HTERT RPE-1 (cell line): ENCODE measurements around the gene PPP1R13B.
"Not testable (repeated sequence)": the region's sequence is repeated elsewhere in the genome, so short reads cannot be mapped to it uniquely, and the experiment has no call there.

Source experiments
- in situ Hi-C: fragments of 300-500 bp; cut with MboI; formaldehyde crosslinking; loops from 4 replicates; pipeline ENCODE4 v1.14.3; 2020; ENCODE audit warnings: low sequenced_read_pairs

The PPP1R13B gene

DNA sequence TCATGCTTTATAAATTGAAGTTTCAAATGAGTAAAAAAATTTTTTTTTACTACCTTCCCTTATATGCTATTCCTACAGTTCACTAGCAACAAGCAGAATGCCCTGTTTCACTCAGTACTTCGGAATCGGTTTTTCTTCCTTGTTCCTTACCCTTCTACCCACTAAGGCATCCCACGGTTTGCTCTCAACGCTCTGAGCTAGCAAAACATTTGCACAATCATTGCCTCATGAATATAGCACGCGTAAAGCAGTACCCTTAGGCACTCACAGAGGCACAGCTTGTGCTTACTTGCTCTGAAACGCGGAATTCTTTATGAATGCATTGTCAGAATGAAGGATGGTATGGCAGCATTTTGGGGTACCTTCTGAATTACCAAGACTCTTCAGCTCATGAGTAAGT is 45.0 kb downstream of the PPP1R13B start:
- in situ Hi-C loops = no loop called here

- in situ Hi-C loops = no loop called here
Observed at GRCh38 chr14:103801459-103801858, 45.9 kb downstream of the PPP1R13B start.

- in situ Hi-C loops = not testable (repeated sequence)
Observed at GRCh38 chr14:103793192-103793591, 54.2 kb downstream of the PPP1R13B start.

DNA sequence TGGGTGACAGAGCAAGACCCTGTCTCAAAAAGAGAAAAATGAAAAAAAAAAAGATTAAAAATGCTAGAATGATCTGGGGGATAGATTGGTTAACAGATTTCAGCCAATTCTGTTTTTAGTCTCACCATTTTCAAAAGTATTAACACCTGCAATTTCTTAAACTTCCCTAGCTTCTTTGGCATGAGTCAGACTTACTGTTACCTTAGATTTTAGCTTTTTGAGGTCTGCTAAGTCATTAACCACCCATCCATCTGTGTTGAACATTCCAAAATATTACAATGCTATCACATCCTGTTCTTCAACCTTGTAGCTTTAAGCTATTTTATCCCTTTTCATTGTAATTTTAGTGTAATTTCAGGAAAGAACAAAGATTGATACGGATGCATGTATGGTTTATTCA is 59.3 kb downstream of the PPP1R13B start:
- in situ Hi-C loops = no loop called here

GRCh38 chr14:103782376-103782775 is 65.0 kb downstream of the PPP1R13B start:
- in situ Hi-C loops = no loop called here

DNA sequence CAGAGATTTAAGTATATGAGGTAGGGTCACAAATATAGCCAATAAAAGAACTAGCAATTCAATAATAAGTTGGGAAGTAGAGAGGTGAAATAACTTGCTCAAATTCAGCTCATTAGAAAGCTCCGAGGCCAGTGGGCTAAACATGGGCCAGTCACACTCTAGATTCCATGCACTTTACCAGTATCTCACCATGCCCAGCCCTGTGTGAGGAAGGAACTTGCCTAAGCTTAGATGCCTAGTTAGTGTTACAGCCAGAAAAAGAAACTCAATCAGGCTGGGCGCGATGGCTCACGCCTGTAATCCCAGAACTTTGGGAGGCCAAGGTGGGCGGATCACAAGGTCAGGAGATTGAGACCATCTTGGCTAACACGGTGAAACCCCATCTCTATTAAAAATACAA is 71.1 kb downstream of the PPP1R13B start:
- in situ Hi-C loops = not testable (repeated sequence)

DNA sequence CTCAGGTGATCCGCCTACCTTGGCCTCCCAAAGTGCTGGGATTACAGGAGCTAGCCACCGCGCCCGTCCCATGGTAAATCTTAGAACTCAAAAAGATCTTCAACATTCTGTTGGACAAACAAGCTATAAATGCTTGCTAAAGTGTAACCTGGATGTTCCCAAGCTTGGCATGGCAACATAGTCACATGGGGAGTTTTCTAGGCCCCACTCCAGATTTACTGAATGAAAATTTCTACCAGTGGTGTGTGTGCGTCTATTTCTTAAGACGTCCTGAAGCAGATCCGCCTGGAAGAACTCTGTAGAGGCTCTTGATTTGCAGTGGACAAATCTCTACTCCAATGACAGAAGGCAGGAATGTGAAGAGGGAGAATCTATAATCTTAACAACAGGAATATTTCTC is 71.9 kb downstream of the PPP1R13B start:
- in situ Hi-C loops = no loop called here

DNA sequence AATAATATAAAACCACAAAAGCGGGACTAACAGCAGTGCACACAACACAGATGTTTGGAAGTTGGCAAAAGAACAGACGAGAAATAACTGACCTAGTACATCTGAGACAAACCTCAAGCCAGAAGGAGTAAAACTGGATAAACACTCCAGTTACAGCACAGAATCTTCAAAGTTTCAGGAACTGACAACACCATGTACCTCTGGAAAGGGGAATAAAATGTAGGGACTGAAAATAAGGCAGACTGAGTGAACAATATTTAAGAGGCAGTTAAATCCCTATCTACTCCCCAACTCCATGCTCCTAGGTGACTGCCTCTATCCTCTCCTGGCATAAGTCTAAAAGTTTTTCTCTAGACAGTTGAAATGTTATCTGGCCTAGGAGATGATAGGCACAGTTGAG is 73.9 kb downstream of the PPP1R13B start:
- in situ Hi-C loops = no loop called here

DNA sequence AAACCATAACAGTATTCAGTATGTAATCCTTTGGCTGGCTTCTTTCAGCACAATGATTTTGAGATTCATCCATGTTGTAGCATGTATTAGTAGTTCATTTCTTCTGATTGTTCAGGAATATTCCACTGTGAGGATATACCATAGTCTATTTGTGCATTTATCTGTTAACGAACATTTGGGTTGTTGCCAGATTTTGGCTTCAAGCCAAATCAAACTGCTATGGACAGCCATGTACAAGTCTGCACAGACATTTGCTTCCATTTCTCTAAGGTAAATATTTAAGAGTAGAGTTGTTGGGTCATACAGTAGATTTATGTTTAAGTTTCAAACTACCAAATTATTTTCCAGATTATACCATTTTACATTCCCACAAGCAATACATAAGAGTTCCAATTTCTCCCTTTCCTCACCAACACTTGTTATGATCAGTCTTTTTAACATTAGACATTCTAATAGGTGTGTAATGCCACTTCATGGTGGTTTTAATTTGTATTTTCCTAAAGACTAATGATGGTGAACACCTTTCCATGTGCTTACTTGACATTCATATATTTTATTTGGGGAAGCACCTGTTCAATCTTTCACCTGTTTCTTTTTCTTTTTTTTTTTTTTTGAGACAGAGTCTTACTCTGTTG is 75.2 kb downstream of the PPP1R13B start:
- in situ Hi-C loops = no loop called here

DNA sequence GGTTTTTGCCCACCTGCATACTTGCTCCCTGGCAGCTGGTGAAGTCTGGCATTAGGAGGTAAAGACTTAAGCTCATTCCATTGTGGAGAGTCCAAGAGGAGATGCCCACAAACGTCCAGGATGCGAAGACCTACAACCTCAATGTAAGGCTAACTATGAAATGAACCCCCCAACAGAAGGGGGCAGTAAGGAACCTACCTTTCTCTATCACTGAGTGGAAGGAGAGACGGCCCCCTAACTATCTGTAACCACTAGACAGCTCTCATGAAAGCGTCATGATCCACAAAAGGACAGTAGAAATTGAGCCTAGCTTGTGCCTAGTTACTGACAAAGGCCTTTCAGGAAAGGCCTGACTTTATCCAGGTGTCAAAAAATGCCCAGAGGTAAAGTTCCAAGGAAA is 76.5 kb downstream of the PPP1R13B start:
- in situ Hi-C loops = no loop called here

- in situ Hi-C loops = no loop called here
Observed at GRCh38 chr14:103770500-103770899, 76.9 kb downstream of the PPP1R13B start.

DNA sequence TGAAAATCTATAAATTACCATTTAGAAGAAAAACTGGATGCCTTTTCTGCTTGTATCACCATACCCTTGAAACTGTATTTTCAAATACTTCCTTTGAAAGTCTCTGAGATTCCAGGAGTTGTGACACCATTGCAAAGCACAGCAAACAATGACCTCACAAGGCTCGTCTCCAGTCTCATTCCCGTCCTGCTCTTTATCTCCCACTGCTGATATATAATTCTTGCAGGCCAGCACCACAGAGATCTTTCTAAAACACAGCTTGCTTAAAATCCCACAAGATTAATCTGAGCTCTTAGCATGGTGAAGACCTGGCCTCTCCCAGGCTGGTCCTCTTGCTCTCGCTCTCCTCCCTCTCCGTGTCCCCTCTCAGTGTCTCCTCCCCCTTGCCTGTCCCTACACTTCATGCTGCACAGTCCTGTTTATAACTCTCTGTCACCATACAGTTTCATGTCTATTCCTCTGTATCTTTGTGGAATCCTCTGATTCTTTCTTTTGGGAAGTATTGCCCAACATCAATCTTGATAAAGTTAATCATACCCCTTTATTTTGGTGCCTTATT is 80.0 kb downstream of the PPP1R13B start:
- in situ Hi-C loops = no loop called here

DNA sequence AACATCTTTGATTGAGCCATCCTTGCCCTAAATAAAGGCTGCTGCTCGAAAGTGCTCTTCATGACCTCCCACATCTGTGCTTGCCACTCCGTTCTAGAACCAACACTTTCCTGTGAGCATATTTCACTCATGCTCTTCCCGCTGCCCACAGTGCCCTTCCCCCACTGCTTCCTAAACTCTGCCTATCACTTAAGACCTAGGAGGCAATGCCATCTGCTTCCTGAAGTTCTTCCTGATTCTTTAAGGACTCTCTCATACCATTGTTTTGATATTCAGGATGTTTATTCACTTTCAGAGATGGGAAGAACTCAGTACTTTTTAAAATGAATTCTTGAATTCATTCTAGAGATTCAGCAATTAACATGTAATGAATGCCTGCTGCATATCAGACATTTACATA is 81.8 kb downstream of the PPP1R13B start:
- in situ Hi-C loops = no loop called here

- in situ Hi-C loops = no loop called here
Observed at GRCh38 chr14:103763730-103764488, 83.5 kb downstream of the PPP1R13B start.

DNA sequence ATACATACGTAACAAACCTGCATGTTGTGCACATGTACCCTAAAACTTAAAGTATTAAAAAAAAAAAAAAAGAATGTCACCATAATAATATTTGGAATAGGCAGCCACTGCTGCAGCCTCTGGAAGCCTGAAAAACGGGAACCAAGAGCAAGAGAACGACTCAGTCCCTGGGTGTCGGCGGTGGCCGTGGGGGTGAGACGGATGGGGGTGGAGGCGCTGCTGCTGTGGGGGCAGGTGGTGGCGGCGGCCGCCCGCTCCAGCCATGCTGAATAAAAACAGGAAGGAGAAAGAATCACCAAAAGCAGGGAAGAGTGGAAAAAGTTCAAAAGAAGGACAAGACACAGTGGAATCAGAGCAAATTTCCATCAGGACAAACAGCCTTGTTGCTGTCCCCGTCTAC is 84.8 kb downstream of the PPP1R13B start:
- in situ Hi-C loops = no loop called here

- in situ Hi-C loops = no loop called here
Observed at GRCh38 chr14:103762036-103762435, 85.3 kb downstream of the PPP1R13B start.

DNA sequence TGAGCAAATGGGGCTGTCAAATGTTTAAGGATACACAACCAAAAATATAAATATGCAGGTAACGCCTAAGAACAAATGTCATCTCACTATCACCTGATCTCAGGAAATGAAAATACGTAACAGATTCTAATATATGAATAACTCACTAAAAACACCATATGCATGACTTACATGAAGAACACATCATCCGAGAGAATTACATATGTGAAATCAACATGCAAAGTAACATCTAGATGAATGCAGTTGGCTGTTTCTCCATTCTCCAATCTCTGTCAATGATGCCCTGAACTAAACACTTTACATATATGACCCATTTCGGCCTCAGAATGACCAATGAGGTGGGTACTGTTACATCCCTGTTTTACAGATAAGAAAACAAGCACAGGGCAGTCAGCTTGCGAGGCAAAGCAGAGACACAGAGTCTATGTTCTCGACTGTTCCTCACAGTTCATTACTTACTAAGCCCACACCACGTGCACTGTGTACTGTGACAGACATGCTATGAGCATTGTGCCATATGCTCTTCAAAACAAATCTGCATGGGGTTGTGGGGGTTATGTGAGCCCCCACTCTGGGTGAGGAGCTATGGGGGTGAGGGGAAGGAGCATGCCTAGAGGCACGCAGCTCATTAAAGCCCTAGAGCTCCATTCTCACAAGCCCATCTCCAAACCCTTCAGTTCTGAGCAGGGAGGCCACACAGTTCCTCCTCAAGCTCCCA is 89.2 kb downstream of the PPP1R13B start:
- in situ Hi-C loops = no loop called here

DNA sequence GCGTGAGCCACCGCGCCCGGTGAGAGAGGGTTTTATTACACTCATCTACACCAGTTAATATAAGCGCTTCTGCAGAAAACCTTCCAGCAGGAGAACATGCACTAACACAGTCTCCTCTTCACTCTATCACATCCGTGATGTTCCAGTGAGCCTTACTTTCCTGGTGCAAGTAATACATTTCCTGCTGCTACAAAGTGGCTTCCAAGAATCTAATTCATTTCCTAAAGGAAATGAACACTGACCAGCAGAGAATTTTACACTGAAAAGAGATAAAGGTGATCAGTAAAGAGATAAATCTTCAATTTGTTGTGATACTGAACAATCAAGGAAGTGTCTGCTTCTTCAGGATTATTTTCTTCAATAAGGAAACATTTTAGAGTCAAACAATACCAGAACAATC is 92.3 kb downstream of the PPP1R13B start:
- in situ Hi-C loops = no loop called here

DNA sequence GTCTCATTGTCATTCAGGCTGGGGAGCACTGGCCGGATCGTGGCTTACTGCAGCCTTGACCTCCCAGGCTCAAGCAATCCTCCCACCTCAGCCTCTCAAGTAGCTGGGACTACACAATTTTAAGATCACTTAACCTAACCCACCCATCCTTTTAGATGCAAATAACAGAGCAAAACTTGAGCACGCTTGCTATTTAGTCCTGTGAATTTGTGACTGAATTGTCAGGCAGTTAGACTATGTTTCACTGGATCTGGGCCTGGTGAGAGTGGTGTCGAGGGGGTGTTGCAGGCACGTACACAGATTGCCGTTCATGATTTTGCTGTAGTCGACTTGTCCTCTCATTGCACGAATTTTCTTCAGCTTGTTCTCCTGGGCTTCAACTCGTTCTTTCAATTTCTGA is 93.6 kb downstream of the PPP1R13B start:
- in situ Hi-C loops = no loop called here

DNA sequence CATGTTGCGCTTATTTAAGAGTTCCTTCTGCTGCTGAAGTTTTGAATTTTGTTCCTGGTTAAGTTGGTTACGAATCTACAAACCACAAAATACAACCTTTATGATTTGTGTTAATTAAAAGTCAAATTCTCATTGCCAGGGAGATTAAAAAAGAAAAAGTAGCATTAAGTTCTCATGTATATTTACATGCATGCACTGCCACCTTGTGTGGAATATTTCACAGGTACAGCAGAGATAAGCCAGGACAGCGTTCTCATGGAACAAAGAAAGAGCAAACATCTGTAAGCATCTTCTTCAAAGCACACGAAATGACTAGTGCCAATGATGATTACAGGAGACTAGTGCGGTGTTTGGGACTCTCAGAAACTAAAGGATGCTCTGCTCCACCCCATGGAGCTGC is 97.5 kb downstream of the PPP1R13B start:
- in situ Hi-C loops = no loop called here

- in situ Hi-C loops = no loop called here
Observed at GRCh38 chr14:103749452-103749851, 97.9 kb downstream of the PPP1R13B start.

- in situ Hi-C loops = no loop called here
Observed at GRCh38 chr14:103748534-103748857, 98.9 kb downstream of the PPP1R13B start.
